Esophagus muscularis mucosa (tissue), 4 donors: ENCODE data around the gene CDH4. TPM values are rescaled to one million over a fixed set of nuclear protein-coding genes. Genes with fewer than 3 reads are reported as not detected.

Experiments used
- DNase-seq: peaks from one replicate; pipeline ENCODE4 v3.0.0-alpha.2; 2017; ENCODE audit errors: extremely low spot score
- H3K27ac ChIP-seq, 4 donors: fragments of 200-600 bp; sonication (generic); replicated peaks in 1 of 4; 1 replicate in 3 of 4; 2 replicates in 1 of 4; pipeline ENCODE4 v1.5.1; 2016 to 2019; ENCODE audit warnings: mild to moderate bottlenecking in 1 of 4
- H3K27me3 ChIP-seq, 4 donors: fragments of 200-600 bp; sonication (generic); one replicate each; pipeline versions ENCODE4 v1.5.1 to v1.6.0; 2016 to 2019
- H3K36me3 ChIP-seq, 4 donors: fragments of 200-600 bp; sonication (generic); one replicate each; pipeline ENCODE4 v1.5.1; 2016 to 2019
- H3K4me1 ChIP-seq, 4 donors: fragments of 200-600 bp; sonication (generic); one replicate each; pipeline ENCODE4 v1.5.1; 2016 to 2019
- H3K4me3 ChIP-seq, 4 donors: fragments of 200-600 bp; sonication (generic); 1 replicate in 2 of 4; 2 replicates in 2 of 4; pipeline ENCODE4 v1.5.1; 2016 to 2019; ENCODE audit warnings: mild to moderate bottlenecking in 4 of 4, moderate library complexity in 1 of 4
- H3K9me3 ChIP-seq, 4 donors: fragments of 200-600 bp; sonication (generic); 1 replicate in 3 of 4; 2 replicates in 1 of 4; pipeline ENCODE4 v1.5.1; 2016 to 2019
- EP300 ChIP-seq: sonication (generic); formaldehyde crosslinking; IDR thresholded peaks from one replicate; pipeline ENCODE4 v1.6.1; 2017; ENCODE audit warnings: antibody characterized with exemption
- POLR2A ChIP-seq: fragments of 450-650 bp; IDR thresholded peaks from one replicate; pipeline ENCODE4 v1.6.1; 2017; ENCODE audit warnings: antibody characterized with exemption, moderate library complexity, mild to moderate bottlenecking, low read depth
- POLR2AphosphoS5 ChIP-seq, 2 donors: sonication (generic); formaldehyde crosslinking; IDR thresholded peaks; one replicate each; pipeline ENCODE4 v1.6.1; 2017; ENCODE audit warnings: antibody characterized with exemption in 2 of 2
- WGBS: methylation state at CpG from one replicate; pipeline ENCODE4 v1.1.5; 2018; 5-methylcytosine and 5-hydroxymethylcytosine counted together
- intact Hi-C: fragments of 100-400 bp; cut with DNase I; formaldehyde crosslinking; loops from one replicate; pipeline ENCODE4 v1.15.1; 2023
- total RNA-seq, 4 donors: library from RNA; depleted of rRNA; stranded (reverse); fragments of >200 nt; gene quantifications; one replicate each; pipeline versions ENCODE4 v1.1.0 to v1.2.1, GENCODE V29; 2016
- TF ChIP-seq, protein P1 (sequence below), 3 experiments: fragments of 200-600 bp in 2 of 3; fragments of 450-650 bp in 1 of 3; sonication (generic) in 2 of 3; IDR thresholded peaks; one replicate each; pipeline ENCODE4 v1.5.1; 2017 to 2019; ENCODE audit warnings: antibody characterized with exemption in 3 of 3, mild to moderate bottlenecking in 2 of 3, moderate library complexity in 1 of 3

CDH4 gene
- total RNA-seq, 4 donors from 2014 or later = 0.42 to 1.3 (median 0.48) TPM

- Histone ChIP-seq H3K36me3 (no peaks in the 10 kb centered on the region), H3K27me3 (peaks cover 0 to 62% (median 0%) of the 10 kb centered on the region in 4 donors), H3K27ac (no peak overlapping the region), H3K4me3 (no peak overlapping the region), H3K4me1 (no peaks in the 10 kb centered on the region), H3K9me3 (no peaks in the 10 kb centered on the region)
- TF ChIP-seq POLR2AphosphoS5 (IDR thresholded peaks at IDR 0.05) (no peak), POLR2A (no peak), EP300 (no peak)
- TF ChIP-seq, protein P1, sequence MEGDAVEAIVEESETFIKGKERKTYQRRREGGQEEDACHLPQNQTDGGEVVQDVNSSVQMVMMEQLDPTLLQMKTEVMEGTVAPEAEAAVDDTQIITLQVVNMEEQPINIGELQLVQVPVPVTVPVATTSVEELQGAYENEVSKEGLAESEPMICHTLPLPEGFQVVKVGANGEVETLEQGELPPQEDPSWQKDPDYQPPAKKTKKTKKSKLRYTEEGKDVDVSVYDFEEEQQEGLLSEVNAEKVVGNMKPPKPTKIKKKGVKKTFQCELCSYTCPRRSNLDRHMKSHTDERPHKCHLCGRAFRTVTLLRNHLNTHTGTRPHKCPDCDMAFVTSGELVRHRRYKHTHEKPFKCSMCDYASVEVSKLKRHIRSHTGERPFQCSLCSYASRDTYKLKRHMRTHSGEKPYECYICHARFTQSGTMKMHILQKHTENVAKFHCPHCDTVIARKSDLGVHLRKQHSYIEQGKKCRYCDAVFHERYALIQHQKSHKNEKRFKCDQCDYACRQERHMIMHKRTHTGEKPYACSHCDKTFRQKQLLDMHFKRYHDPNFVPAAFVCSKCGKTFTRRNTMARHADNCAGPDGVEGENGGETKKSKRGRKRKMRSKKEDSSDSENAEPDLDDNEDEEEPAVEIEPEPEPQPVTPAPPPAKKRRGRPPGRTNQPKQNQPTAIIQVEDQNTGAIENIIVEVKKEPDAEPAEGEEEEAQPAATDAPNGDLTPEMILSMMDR (IDR thresholded peaks at IDR 0.05) = no peak
- intact Hi-C loops = no loop called here
- 94% methylated on average over 9 of the region's 10 CpGs for WGBS
- DNase-seq = no peak
Measured at GRCh38 chr20:61696181-61696735, 444.2 kb downstream of the CDH4 start.

GRCh38 chr20:61697666-61698597 is 445.9 kb downstream of the CDH4 start:
- no peak overlapping the region for H3K27ac ChIP-seq
- WGBS = 96% methylated on average over 24 of the region's 33 CpGs
- intact Hi-C loops = no loop called here

DNA sequence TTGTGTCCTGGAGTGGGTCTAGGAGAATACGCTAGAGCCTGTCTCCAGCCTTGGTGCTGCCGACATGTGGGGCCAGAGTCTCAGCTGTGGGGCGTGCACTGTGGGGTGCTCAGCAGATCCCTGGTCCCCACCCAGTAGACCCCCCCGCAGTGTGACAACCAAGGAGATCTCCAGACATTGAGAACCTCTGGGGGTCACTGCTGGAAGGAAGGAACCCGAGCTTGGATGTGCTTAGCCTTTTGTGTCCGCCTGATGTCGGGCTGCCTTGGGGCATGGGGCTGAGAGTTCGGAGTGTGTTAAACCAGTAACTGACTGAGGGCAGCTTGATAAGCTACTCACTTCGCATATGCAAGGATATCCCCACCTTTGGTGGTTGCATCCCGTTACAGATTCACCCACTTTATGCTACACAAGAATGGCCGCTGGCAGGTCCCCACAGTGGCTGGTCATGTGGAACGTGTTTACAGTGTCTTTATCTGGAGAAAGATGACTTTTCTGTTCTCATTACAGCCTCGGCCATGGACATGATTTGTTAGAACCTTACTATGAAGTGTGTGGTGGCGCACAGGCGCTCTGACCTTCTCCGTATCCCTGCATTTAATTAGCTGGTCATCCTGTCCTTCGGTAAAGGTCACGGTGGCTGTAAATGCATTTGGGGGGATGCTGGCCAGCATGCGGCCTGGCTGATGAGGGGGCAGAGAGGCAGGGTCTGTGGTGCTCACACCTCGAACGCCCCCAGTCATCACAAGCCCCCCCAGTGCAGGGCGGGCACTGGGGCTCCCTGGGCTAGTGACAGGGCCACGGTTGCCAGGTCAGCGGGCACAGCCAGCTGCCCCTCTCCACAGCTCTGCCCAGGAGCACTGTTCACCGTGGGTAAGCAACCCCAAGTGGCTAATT is 446.8 kb downstream of the CDH4 start:
- 87% methylated on average over 23 of the region's 25 CpGs for WGBS
- H3K4me3 ChIP-seq = no peak overlapping the region
- no peaks in the 10 kb centered on the region for H3K36me3 ChIP-seq
- no peak overlapping the region for H3K27ac ChIP-seq
- no peaks in the 10 kb centered on the region for H3K4me1 ChIP-seq
- no peak for DNase-seq
- H3K27me3 ChIP-seq = peaks cover 0 to 55% (median 0%) of the 10 kb centered on the region in 4 donors
- TF ChIP-seq, protein P1 (IDR thresholded peaks at IDR 0.05) = no peak
- TF ChIP-seq POLR2A (no peak), EP300 (no peak), POLR2AphosphoS5 (IDR thresholded peaks at IDR 0.05) (no peak)
- intact Hi-C loops = no loop called here
- H3K9me3 ChIP-seq = no peaks in the 10 kb centered on the region

More at GRCh38 chr20:61697666-61698597, 445.9 kb downstream of the CDH4 start:
- Histone ChIP-seq H3K36me3 (no peaks in the 10 kb centered on the region), H3K27me3 (peaks cover 0 to 61% (median 0%) of the 10 kb centered on the region in 4 donors), H3K4me1 (no peaks in the 10 kb centered on the region), H3K9me3 (no peaks in the 10 kb centered on the region), H3K4me3 (no peak overlapping the region)
- TF ChIP-seq, protein P1 (IDR thresholded peaks at IDR 0.05) = no peak
- TF ChIP-seq POLR2AphosphoS5 (IDR thresholded peaks at IDR 0.05) (no peak), EP300 (no peak), POLR2A (no peak)
- no peak for DNase-seq

- Histone ChIP-seq H3K27ac (no peak overlapping the region), H3K36me3 (no peaks in the 10 kb centered on the region), H3K27me3 (peaks cover 0 to 54% (median 0%) of the 10 kb centered on the region in 4 donors), H3K9me3 (no peaks in the 10 kb centered on the region), H3K4me3 (no peak overlapping the region), H3K4me1 (no peaks in the 10 kb centered on the region)
- TF ChIP-seq POLR2AphosphoS5 (IDR thresholded peaks at IDR 0.05) = no peak
- no peak for TF ChIP-seq POLR2A
- no peak for TF ChIP-seq EP300
- TF ChIP-seq, protein P1 (IDR thresholded peaks at IDR 0.05) = no peak
- DNase-seq = no peak
- intact Hi-C loops = no loop called here
- WGBS = 67% methylated on average over 27 of the region's 31 CpGs
Measured at GRCh38 chr20:61699495-61700374, 447.7 kb downstream of the CDH4 start.
